IMR-90 (cell line): ENCODE measurements around the gene TNPO2. TPM values are rescaled to one million over a fixed set of nuclear protein-coding genes. Genes with fewer than 3 reads are reported as not detected.

Source experiments
- ATAC-seq: fragments of 200-7000 bp; cut with Tn5 transposase; 2 replicates; pipeline ENCODE4 v1.9.1; 2020; ENCODE audit warnings: low read depth, mild to moderate bottlenecking, moderate library complexity
- BruUV-seq: library from RNA; stranded (reverse); fragments of 400-500 nt; replicated peaks from 2 replicates; lab custom pipeline; 2021; lab: Mats Ljungman, UMichigan
- CTCF ChIA-PET: fragments of 300-600 bp; formaldehyde crosslinking; extraction: SDS; loops from one replicate; lab custom pipeline; 2021; ENCODE audit warnings: antibody characterized with exemption; lab: Yijun Ruan, JAX
- POLR2A ChIA-PET: fragments of 300-600 bp; sonication (Branson Sonifier 250); formaldehyde crosslinking; loops from one replicate; lab custom pipeline; 2022; ENCODE audit warnings: antibody characterized with exemption; ENCODE audit not compliant: unreplicated experiment; lab: Charles Lee
- DNase-seq: peaks from one replicate; pipeline ENCODE4 v3.0.0; 2013
- H2AFZ ChIP-seq: replicated peaks from 2 replicates; pipeline ENCODE3; 2013; ENCODE audit warnings: low read length, mild to moderate bottlenecking; ENCODE audit not compliant: poor library complexity
- H2AK5ac ChIP-seq: 2 replicates; pipeline ENCODE4 v1.6.1; 2013; ENCODE audit warnings: low read depth, low read length, inconsistent platforms
- H2AK9ac ChIP-seq: replicated peaks from 2 replicates; pipeline ENCODE3; 2013; ENCODE audit warnings: mild to moderate bottlenecking, low read depth, low read length, moderate library complexity; ENCODE audit not compliant: poor library complexity
- H2BK120ac ChIP-seq: 2 replicates; pipeline ENCODE4 v1.6.1; 2013; ENCODE audit warnings: low read depth, low read length, inconsistent platforms
- H2BK15ac ChIP-seq: 3 replicates; pipeline ENCODE4 v1.6.1; 2013; ENCODE audit warnings: low read depth, low read length, inconsistent platforms
- H2BK20ac ChIP-seq: 2 replicates; pipeline ENCODE4 v1.6.1; 2013; ENCODE audit warnings: low read depth, mild to moderate bottlenecking, inconsistent platforms, low read length, moderate library complexity
- H2BK5ac ChIP-seq: 2 replicates; pipeline ENCODE4 v1.6.1; 2013; ENCODE audit warnings: mild to moderate bottlenecking, low read depth, low read length, inconsistent platforms; ENCODE audit not compliant: poor library complexity, severe bottlenecking
- H3K14ac ChIP-seq: replicated peaks from 2 replicates; pipeline ENCODE4 v1.6.1; 2013; ENCODE audit warnings: low read depth, low read length, inconsistent platforms
- H3K18ac ChIP-seq: 2 replicates; pipeline ENCODE4 v1.6.1; 2013; ENCODE audit warnings: low read depth, low read length, control low read depth
- H3K23ac ChIP-seq: 2 replicates; pipeline ENCODE4 v1.6.1; 2013; ENCODE audit warnings: low read depth, low read length, inconsistent platforms
- H3K27ac ChIP-seq: 2 replicates; pipeline ENCODE4 v1.5.1; 2013; ENCODE audit warnings: mild to moderate bottlenecking, control low read depth, low read length; ENCODE audit not compliant: insufficient read depth
- H3K27me3 ChIP-seq: 2 replicates; pipeline ENCODE4 v1.6.1; 2013; ENCODE audit warnings: low read length; ENCODE audit not compliant: control insufficient read depth, insufficient read depth
- H3K36me3 ChIP-seq: 2 replicates; pipeline ENCODE4 v1.6.1; 2013; ENCODE audit warnings: low read length, mixed read lengths; ENCODE audit not compliant: control insufficient read depth, insufficient read depth
- H3K4ac ChIP-seq: 2 replicates; pipeline ENCODE4 v1.6.1; 2013; ENCODE audit warnings: low read depth, low read length, inconsistent platforms
- H3K4me1 ChIP-seq: 2 replicates; pipeline ENCODE4 v1.6.1; 2013; ENCODE audit warnings: low read length, mixed read lengths; ENCODE audit not compliant: control insufficient read depth, insufficient read depth
- H3K4me2 ChIP-seq: 2 replicates; pipeline ENCODE4 v1.6.1; 2013; ENCODE audit warnings: low read depth, mild to moderate bottlenecking, control low read depth, low read length, moderate library complexity
- H3K4me3 ChIP-seq: 2 replicates; pipeline ENCODE4 v1.5.1; 2013; ENCODE audit warnings: low read depth, mild to moderate bottlenecking, control low read depth, low read length, moderate library complexity; ENCODE audit not compliant: insufficient read depth
- H3K56ac ChIP-seq: 2 replicates; pipeline ENCODE4 v1.6.1; 2013; ENCODE audit warnings: low read length, inconsistent platforms; ENCODE audit not compliant: insufficient read depth; ENCODE audit errors: extremely low read depth
- H3K79me1 ChIP-seq, 2 experiments: 2 replicates each; pipeline ENCODE4 v1.6.1; 2013; ENCODE audit warnings: low read length in 2 of 2, inconsistent platforms in 1 of 2, low read depth in 1 of 2
- H3K9ac ChIP-seq: 2 replicates; pipeline ENCODE4 v1.6.1; 2013; ENCODE audit warnings: low read depth, low read length, control low read depth
- H3K9me1 ChIP-seq: 2 replicates; pipeline ENCODE4 v1.6.1; 2013; ENCODE audit warnings: low read length, inconsistent platforms; ENCODE audit not compliant: insufficient read depth
- H3K9me3 ChIP-seq: 2 replicates; pipeline ENCODE4 v1.6.1; 2013; ENCODE audit warnings: low read length; ENCODE audit not compliant: control insufficient read depth, insufficient read depth
- H4K20me1 ChIP-seq: 2 replicates; pipeline ENCODE4 v1.6.1; 2013; ENCODE audit warnings: low read length, inconsistent platforms; ENCODE audit not compliant: insufficient read depth
- H4K5ac ChIP-seq: 2 replicates; pipeline ENCODE4 v1.6.1; 2013; ENCODE audit warnings: mild to moderate bottlenecking, low read depth, low read length, control low read depth
- H4K8ac ChIP-seq, 2 experiments: 2 replicates each; pipeline ENCODE4 v1.6.1; 2013; ENCODE audit warnings: low read depth in 2 of 2, low read length in 2 of 2, control low read depth in 1 of 2, inconsistent platforms in 1 of 2
- H4K91ac ChIP-seq: 2 replicates; pipeline ENCODE4 v1.6.1; 2013; ENCODE audit warnings: low read depth, low read length, inconsistent platforms; ENCODE audit not compliant: insufficient read depth
- BHLHE40 ChIP-seq: fragments of 150-350 bp; IDR thresholded peaks from 2 replicates; pipeline ENCODE4 v1.6.1; 2016; ENCODE audit warnings: mild to moderate bottlenecking, low read depth, low read length
- CEBPB ChIP-seq: IDR thresholded peaks from 2 replicates; pipeline ENCODE4 v1.6.1; 2012; ENCODE audit warnings: low read depth, low read length, improper control_type of control experiment
- FOS ChIP-seq: fragments of 150-350 bp; IDR thresholded peaks from 2 replicates; pipeline ENCODE4 v1.6.1; 2016; ENCODE audit warnings: low read depth, low read length
- MAZ ChIP-seq: IDR thresholded peaks from 2 replicates; pipeline ENCODE4 v1.6.1; 2012; ENCODE audit warnings: low read depth, mild to moderate bottlenecking, low read length, improper control_type of control experiment, moderate library complexity, borderline replicate concordance
- POLR2A ChIP-seq: IDR thresholded peaks from 2 replicates; pipeline ENCODE4 v1.6.1; 2012; ENCODE audit warnings: mild to moderate bottlenecking, low read depth, low read length
- RCOR1 ChIP-seq: IDR thresholded peaks from 2 replicates; pipeline ENCODE4 v1.6.1; 2012; ENCODE audit warnings: mild to moderate bottlenecking, low read length, improper control_type of control experiment; ENCODE audit not compliant: insufficient replicate concordance
- RFX5 ChIP-seq: IDR thresholded peaks from 2 replicates; pipeline ENCODE4 v1.8.0; 2012; ENCODE audit warnings: low read depth, mild to moderate bottlenecking, low read length, moderate library complexity
- WGBS, 2 experiments: methylation state at CpG; one replicate each; pipeline versions ENCODE4 v1.1.5 to v1.1.7; 2013; ENCODE audit warnings: missing lambda C conversion rate in 2 of 2; ENCODE audit not compliant: insufficient read length in 1 of 2; ENCODE audit errors: extremely low coverage in 2 of 2; 5-methylcytosine and 5-hydroxymethylcytosine counted together
- dilution Hi-C: fragments of 300-500 bp; cut with HindIII; formaldehyde crosslinking; loops from one replicate; pipeline ENCODE4 v1.14.3; 2018; ENCODE audit warnings: low sequenced_read_pairs; ENCODE audit not compliant: unreplicated experiment
- in situ Hi-C: fragments of 300-500 bp; cut with MboI; formaldehyde crosslinking; loops from 3 replicates; pipeline ENCODE4 v1.14.3; 2019; ENCODE audit warnings: low sequenced_read_pairs, inconsistent platforms, mixed read lengths
- intact Hi-C: fragments of 100-400 bp; cut with micrococcal nuclease; formaldehyde crosslinking; loops from 2 replicates; pipeline ENCODE4 v1.10.0; 2022
- polyA plus RNA-seq, 3 experiments: library from polyadenylated mRNA; depleted of rRNA; stranded (reverse); fragments of >200 nt; gene quantifications; 2 replicates each; pipeline ENCODE4 v1.2.3, GENCODE V29; 2012; ENCODE audit warnings: low replicate concordance in 1 of 3
- total RNA-seq: library from RNA; depleted of rRNA; stranded (reverse); fragments of >200 nt; gene quantifications from 2 replicates; pipeline ENCODE4 v1.2.3, GENCODE V29; 2012
- TF ChIP-seq, protein P1 (sequence below): conservative IDR thresholded peaks from 2 replicates; pipeline ENCODE4 v1.5.1; 2012; ENCODE audit warnings: mild to moderate bottlenecking, low read depth, low read length, improper control_type of control experiment

Gene TNPO2
- total and polyA plus RNA-seq, 2 of the 4 experiments (the other 2 are of a cell fraction) = 36.0 to 77.2 TPM

DNA sequence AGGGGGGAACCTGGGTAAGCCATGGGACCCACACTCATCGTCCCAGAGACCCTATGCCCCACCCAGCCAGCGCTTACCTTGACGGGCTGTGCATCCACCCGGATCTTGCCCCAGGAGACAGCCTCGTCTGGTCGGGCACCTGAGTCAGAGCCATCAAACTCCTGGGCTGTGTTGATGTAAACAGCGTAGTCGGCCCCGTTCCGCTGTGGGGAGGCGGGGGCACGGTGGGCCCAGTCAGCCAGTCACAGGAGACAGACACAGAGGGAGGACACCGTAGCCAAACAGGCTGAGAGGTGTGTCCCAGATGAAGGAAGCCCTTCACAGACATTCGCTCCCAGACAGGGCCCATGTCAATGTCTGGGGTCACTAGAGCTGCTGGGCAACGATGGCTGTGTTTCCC lies 47.8 kb downstream of the TNPO2 start:
- POLR2A ChIA-PET = no interaction called here
- H4K5ac ChIP-seq = no peak overlapping the region
- no peaks in the 10 kb centered on the region for H3K9me3 ChIP-seq
- intact Hi-C loops = loop anchor here (1.0 kb wide), 2 partner anchors 120 to 171 kb away; no protein-coding TSS in a partner anchor
- H3K36me3 ChIP-seq = peaks cover 53% of the 10 kb centered on the region
- H3K4me2 ChIP-seq = no peak overlapping the region
- no peak overlapping the region for H3K4ac ChIP-seq
- no peak overlapping the region for H2BK5ac ChIP-seq
- 88% methylated on average over 10 of the region's 15 CpGs; no CpG with 5 or more reads in 1 of the 2 experiments for WGBS, 2 experiments
- no peaks in the 10 kb centered on the region for H3K4me1 ChIP-seq
- CTCF ChIA-PET = interaction anchor here (0.6 kb wide), 1 partner anchor 930 kb away, joined by 4 read pairs; no protein-coding TSS in a partner anchor
- peaks cover 15% of the 10 kb centered on the region for H4K20me1 ChIP-seq
- H4K91ac ChIP-seq = no peak overlapping the region
- dilution Hi-C loops = no loop called here
- H3K79me1 ChIP-seq = peaks cover 13 to 47% of the 10 kb centered on the region in 2 experiments
- H2BK15ac ChIP-seq = no peak overlapping the region
- no peak overlapping the region for H3K9ac ChIP-seq
- no peak overlapping the region for H2AK5ac ChIP-seq
- no peak overlapping the region for H2BK20ac ChIP-seq
- no peak overlapping the region for H3K14ac ChIP-seq
- no TSS peak for BruUV-seq
- no peak for ATAC-seq
- peak overlapping the region; percentile 56 for H2AFZ ChIP-seq
- H3K18ac ChIP-seq = no peak overlapping the region
- no peak overlapping the region for H2BK120ac ChIP-seq
- no peak for TF ChIP-seq RCOR1
- TF ChIP-seq, protein P1, sequence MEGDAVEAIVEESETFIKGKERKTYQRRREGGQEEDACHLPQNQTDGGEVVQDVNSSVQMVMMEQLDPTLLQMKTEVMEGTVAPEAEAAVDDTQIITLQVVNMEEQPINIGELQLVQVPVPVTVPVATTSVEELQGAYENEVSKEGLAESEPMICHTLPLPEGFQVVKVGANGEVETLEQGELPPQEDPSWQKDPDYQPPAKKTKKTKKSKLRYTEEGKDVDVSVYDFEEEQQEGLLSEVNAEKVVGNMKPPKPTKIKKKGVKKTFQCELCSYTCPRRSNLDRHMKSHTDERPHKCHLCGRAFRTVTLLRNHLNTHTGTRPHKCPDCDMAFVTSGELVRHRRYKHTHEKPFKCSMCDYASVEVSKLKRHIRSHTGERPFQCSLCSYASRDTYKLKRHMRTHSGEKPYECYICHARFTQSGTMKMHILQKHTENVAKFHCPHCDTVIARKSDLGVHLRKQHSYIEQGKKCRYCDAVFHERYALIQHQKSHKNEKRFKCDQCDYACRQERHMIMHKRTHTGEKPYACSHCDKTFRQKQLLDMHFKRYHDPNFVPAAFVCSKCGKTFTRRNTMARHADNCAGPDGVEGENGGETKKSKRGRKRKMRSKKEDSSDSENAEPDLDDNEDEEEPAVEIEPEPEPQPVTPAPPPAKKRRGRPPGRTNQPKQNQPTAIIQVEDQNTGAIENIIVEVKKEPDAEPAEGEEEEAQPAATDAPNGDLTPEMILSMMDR = no peak
- no peak for TF ChIP-seq MAZ
- TF ChIP-seq POLR2A = no peak
- no peak for TF ChIP-seq FOS
- TF ChIP-seq CEBPB = no peak
- TF ChIP-seq BHLHE40 = no peak
- TF ChIP-seq RFX5 = no peak
- no peak overlapping the region for H3K27ac ChIP-seq
- no peaks in the 10 kb centered on the region for H3K27me3 ChIP-seq
- DNase-seq = no peak
- H4K8ac ChIP-seq = no peak overlapping the region
- H2AK9ac ChIP-seq = no peak overlapping the region
- H3K9me1 ChIP-seq = peaks cover 7% of the 10 kb centered on the region; the same call in 1 of the 2 replicates
- in situ Hi-C loops = no loop called here
- no peak overlapping the region for H3K4me3 ChIP-seq
- no peak overlapping the region for H3K56ac ChIP-seq
- H3K23ac ChIP-seq = no peak overlapping the region
